HG03196 (cell line): Measurements from ENCODE around the gene NAALADL2.

Experiments used
- ATAC-seq: cut with Tn5 transposase; IDR thresholded peaks from one replicate; pipeline ENCODE4 v1.9.1; 2021; ENCODE audit not compliant: unreplicated experiment

The NAALADL2 gene

GRCh38 chr3:174859114-174859735, at the start of gene NAALADL2:
TSS of gene NAALADL2 (plus strand) at chr3:174859334.
- no peak for ATAC-seq

GRCh38 chr3:174810254-174810653, 48.9 kb upstream of the NAALADL2 start:
- no peak for ATAC-seq

GRCh38 chr3:174812172-174812862, 46.8 kb upstream of the NAALADL2 start:
- no peak for ATAC-seq

- ATAC-seq: no peak
These were observed 43.4 kb upstream of the NAALADL2 start for GRCh38 chr3:174815750-174816149.

- no peak for ATAC-seq
These were observed 38.2 kb upstream of the NAALADL2 start for GRCh38 chr3:174820885-174821284.

- ATAC-seq: no peak
These were observed 37.7 kb upstream of the NAALADL2 start for GRCh38 chr3:174821477-174821876.

GRCh38 chr3:174822320-174822719, 36.8 kb upstream of the NAALADL2 start:
- no peak for ATAC-seq

- no peak for ATAC-seq
These were observed 33.1 kb upstream of the NAALADL2 start for GRCh38 chr3:174826069-174826468.

- no peak for ATAC-seq
These were observed 14.4 kb upstream of the NAALADL2 start for GRCh38 chr3:174844746-174845145.

- no peak for ATAC-seq
These were observed 13.1 kb upstream of the NAALADL2 start for GRCh38 chr3:174846055-174846454.

- ATAC-seq: no peak
These were observed 4.1 kb upstream of the NAALADL2 start for GRCh38 chr3:174854987-174855386.

GRCh38 chr3:174857301-174857700, 1.8 kb upstream of the NAALADL2 start:
- no peak for ATAC-seq

GRCh38 chr3:174858353-174858752, 781 bp upstream of the NAALADL2 start:
- no peak for ATAC-seq

GRCh38 chr3:174859756-174860155, 622 bp downstream of the NAALADL2 start:
- ATAC-seq: no peak

- ATAC-seq: no peak
These were observed 3.0 kb downstream of the NAALADL2 start for GRCh38 chr3:174862101-174862500.

GRCh38 chr3:174862666-174863065, 3.5 kb downstream of the NAALADL2 start:
- no peak for ATAC-seq

GRCh38 chr3:174863488-174863887, 4.4 kb downstream of the NAALADL2 start:
- ATAC-seq: no peak

GRCh38 chr3:174869448-174869847, 10.3 kb downstream of the NAALADL2 start:
- no peak for ATAC-seq

- no peak for ATAC-seq
These were observed 14.9 kb downstream of the NAALADL2 start for GRCh38 chr3:174873832-174874657.

GRCh38 chr3:174882789-174883188, 23.7 kb downstream of the NAALADL2 start:
- no peak for ATAC-seq

GRCh38 chr3:174883881-174884675, 24.9 kb downstream of the NAALADL2 start:
- ATAC-seq: no peak
